ENCODE data around the gene BUD13. TPM values are rescaled to one million over a fixed set of nuclear protein-coding genes. Genes with fewer than 3 reads are reported as not detected.

Gene BUD13
- polyA plus RNA-seq, 1 donor from 2014 or later = 19.1 TPM

DNA sequence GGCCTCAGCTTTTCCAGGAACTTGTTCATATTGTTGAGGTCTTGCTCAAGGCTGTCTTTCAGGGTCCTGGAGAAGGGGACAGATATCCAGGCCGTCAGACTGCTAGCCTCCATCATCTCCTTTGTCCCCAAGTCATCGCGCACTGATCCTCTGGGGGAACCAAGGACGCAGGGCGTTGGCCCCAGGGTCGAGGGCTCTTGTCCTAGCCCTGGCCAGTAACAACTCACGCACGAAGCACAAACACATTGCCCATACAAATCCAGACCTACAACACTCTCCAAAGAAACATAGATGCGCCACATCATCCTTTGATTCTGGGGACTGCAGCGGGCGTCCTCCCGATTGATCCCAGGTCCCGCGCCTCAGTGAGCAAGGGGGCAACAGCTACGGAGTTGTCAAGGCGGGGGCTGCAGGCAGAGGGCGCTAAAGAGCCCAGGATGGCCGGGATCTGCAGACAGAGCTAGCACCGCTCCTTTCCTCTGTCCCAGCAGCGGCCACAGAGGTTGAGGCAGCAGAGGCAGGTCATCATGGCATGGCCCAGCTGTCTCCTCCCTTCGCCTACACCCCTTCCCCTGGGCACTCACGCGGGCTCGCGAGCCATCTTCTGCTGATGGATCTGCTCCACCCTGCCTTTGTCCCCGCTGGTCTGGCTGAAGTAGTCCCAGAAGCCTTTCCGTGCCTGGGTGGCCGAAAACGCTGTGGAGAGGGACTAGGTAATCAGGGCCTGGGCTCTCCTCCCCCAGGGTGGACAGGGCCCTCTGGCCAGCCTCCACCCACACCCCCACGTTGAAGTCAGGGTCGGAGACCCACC lies 18.4 kb upstream of the BUD13 start:
- peaks cover 12% of the 10 kb centered on the region for H3K79me2 ChIP-seq (replicated peaks; ENCODE audit: insufficient read depth, low read length)
- no peak overlapping the region for H3K4me3 ChIP-seq (ENCODE audit: low read length)
- H2AFZ ChIP-seq (ENCODE audit: low read depth, low read length) = no peak overlapping the region
- H4K20me1 ChIP-seq (ENCODE audit: insufficient read depth) = no peaks in the 10 kb centered on the region
- H3K36me3 ChIP-seq (ENCODE audit: insufficient read depth, low read length) = no peaks in the 10 kb centered on the region
- H3K9me2 ChIP-seq (ENCODE audit: insufficient read depth, low read length) = no peaks in the 10 kb centered on the region
- no peak overlapping the region for H3K27ac ChIP-seq (ENCODE audit: low read length)
- no peaks in the 10 kb centered on the region for H3F3A ChIP-seq (ENCODE audit: insufficient read depth, low read length, poor library complexity, severe bottlenecking)
- no peak overlapping the region for H3K9ac ChIP-seq (ENCODE audit: low read length)
- H3K9me3 ChIP-seq (ENCODE audit: low read length) = no peaks in the 10 kb centered on the region
- H3K4me2 ChIP-seq (ENCODE audit: low read length) = no peak overlapping the region
- H3K27me3 ChIP-seq (ENCODE audit: insufficient read depth, low read depth, low read length) = no peaks in the 10 kb centered on the region
- TF ChIP-seq EP300 (conservative IDR thresholded peaks at IDR 0.05; ENCODE audit: poor library complexity, severe bottlenecking) (no peak), SMC3 (conservative IDR thresholded peaks at IDR 0.05; ENCODE audit: poor library complexity) (peak; percentile 60), RAD21 (conservative IDR thresholded peaks at IDR 0.05) (peak; percentile 42), EZH2 (IDR thresholded peaks at IDR 0.05; ENCODE audit: borderline replicate concordance, insufficient read depth, low read length, poor library complexity, severe bottlenecking) (no peak), POLR2AphosphoS5 (IDR thresholded peaks at IDR 0.05) (no peak), MXI1 (conservative IDR thresholded peaks at IDR 0.05; ENCODE audit: poor library complexity, severe bottlenecking) (no peak), TAF1 (IDR thresholded peaks at IDR 0.05; ENCODE audit: low read depth) (no peak)
- TF ChIP-seq, protein P1, sequence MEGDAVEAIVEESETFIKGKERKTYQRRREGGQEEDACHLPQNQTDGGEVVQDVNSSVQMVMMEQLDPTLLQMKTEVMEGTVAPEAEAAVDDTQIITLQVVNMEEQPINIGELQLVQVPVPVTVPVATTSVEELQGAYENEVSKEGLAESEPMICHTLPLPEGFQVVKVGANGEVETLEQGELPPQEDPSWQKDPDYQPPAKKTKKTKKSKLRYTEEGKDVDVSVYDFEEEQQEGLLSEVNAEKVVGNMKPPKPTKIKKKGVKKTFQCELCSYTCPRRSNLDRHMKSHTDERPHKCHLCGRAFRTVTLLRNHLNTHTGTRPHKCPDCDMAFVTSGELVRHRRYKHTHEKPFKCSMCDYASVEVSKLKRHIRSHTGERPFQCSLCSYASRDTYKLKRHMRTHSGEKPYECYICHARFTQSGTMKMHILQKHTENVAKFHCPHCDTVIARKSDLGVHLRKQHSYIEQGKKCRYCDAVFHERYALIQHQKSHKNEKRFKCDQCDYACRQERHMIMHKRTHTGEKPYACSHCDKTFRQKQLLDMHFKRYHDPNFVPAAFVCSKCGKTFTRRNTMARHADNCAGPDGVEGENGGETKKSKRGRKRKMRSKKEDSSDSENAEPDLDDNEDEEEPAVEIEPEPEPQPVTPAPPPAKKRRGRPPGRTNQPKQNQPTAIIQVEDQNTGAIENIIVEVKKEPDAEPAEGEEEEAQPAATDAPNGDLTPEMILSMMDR (IDR thresholded peaks at IDR 0.05; ENCODE audit: poor library complexity, severe bottlenecking) = peak; percentile 57
- TF ChIP-seq, protein P2, sequence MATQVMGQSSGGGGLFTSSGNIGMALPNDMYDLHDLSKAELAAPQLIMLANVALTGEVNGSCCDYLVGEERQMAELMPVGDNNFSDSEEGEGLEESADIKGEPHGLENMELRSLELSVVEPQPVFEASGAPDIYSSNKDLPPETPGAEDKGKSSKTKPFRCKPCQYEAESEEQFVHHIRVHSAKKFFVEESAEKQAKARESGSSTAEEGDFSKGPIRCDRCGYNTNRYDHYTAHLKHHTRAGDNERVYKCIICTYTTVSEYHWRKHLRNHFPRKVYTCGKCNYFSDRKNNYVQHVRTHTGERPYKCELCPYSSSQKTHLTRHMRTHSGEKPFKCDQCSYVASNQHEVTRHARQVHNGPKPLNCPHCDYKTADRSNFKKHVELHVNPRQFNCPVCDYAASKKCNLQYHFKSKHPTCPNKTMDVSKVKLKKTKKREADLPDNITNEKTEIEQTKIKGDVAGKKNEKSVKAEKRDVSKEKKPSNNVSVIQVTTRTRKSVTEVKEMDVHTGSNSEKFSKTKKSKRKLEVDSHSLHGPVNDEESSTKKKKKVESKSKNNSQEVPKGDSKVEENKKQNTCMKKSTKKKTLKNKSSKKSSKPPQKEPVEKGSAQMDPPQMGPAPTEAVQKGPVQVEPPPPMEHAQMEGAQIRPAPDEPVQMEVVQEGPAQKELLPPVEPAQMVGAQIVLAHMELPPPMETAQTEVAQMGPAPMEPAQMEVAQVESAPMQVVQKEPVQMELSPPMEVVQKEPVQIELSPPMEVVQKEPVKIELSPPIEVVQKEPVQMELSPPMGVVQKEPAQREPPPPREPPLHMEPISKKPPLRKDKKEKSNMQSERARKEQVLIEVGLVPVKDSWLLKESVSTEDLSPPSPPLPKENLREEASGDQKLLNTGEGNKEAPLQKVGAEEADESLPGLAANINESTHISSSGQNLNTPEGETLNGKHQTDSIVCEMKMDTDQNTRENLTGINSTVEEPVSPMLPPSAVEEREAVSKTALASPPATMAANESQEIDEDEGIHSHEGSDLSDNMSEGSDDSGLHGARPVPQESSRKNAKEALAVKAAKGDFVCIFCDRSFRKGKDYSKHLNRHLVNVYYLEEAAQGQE (IDR thresholded peaks at IDR 0.05; ENCODE audit: borderline replicate concordance) = no peak

- H3K9me3 ChIP-seq (ENCODE audit: low read length) = no peaks in the 10 kb centered on the region
- TF ChIP-seq, protein P1 (IDR thresholded peaks at IDR 0.05; ENCODE audit: poor library complexity, severe bottlenecking) = no peak
- TF ChIP-seq POLR2AphosphoS5 (IDR thresholded peaks at IDR 0.05) (no peak), EP300 (conservative IDR thresholded peaks at IDR 0.05; ENCODE audit: poor library complexity, severe bottlenecking) (no peak), RAD21 (conservative IDR thresholded peaks at IDR 0.05) (no peak), SMC3 (conservative IDR thresholded peaks at IDR 0.05; ENCODE audit: poor library complexity) (no peak), MXI1 (conservative IDR thresholded peaks at IDR 0.05; ENCODE audit: poor library complexity, severe bottlenecking) (no peak), TAF1 (IDR thresholded peaks at IDR 0.05; ENCODE audit: low read depth) (no peak), EZH2 (IDR thresholded peaks at IDR 0.05; ENCODE audit: borderline replicate concordance, insufficient read depth, low read length, poor library complexity, severe bottlenecking) (no peak)
- TF ChIP-seq, protein P2 (IDR thresholded peaks at IDR 0.05; ENCODE audit: borderline replicate concordance) = no peak
- H3F3A ChIP-seq (ENCODE audit: insufficient read depth, low read length, poor library complexity, severe bottlenecking) = no peaks in the 10 kb centered on the region
- H3K9ac ChIP-seq (ENCODE audit: low read length) = no peak overlapping the region
- H3K27me3 ChIP-seq (ENCODE audit: insufficient read depth, low read depth, low read length) = no peaks in the 10 kb centered on the region
- no peak overlapping the region for H3K4me2 ChIP-seq (ENCODE audit: low read length)
- no peak overlapping the region for H3K27ac ChIP-seq (ENCODE audit: low read length)
- no peaks in the 10 kb centered on the region for H3K9me2 ChIP-seq (ENCODE audit: insufficient read depth, low read length)
- H3K36me3 ChIP-seq (ENCODE audit: insufficient read depth, low read length) = no peaks in the 10 kb centered on the region
- no peaks in the 10 kb centered on the region for H4K20me1 ChIP-seq (ENCODE audit: insufficient read depth)
- H3K79me2 ChIP-seq (replicated peaks; ENCODE audit: insufficient read depth, low read length) = peaks cover 12% of the 10 kb centered on the region
- no peak overlapping the region for H3K4me3 ChIP-seq (ENCODE audit: low read length)
- H2AFZ ChIP-seq (ENCODE audit: low read depth, low read length) = no peak overlapping the region
Observed at GRCh38 chr11:116790167-116791001, 17.6 kb upstream of the BUD13 start.
